ENCODE results near the gene OR2A5.
"Not testable (repeated sequence)": the region's sequence is repeated elsewhere in the genome, so short reads cannot be mapped to it uniquely, and the experiment has no call there.

OR2A5 gene, protein sequence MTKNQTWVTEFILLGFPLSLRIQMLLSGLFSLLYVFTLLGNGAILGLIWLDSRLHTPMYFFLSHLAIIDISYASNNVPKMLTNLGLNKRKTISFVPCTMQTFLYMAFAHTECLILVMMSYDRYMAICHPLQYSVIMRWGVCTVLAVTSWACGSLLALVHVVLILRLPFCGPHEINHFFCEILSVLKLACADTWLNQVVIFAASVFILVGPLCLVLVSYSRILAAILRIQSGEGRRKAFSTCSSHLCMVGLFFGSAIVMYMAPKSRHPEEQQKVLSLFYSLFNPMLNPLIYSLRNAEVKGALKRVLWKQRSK

DNA sequence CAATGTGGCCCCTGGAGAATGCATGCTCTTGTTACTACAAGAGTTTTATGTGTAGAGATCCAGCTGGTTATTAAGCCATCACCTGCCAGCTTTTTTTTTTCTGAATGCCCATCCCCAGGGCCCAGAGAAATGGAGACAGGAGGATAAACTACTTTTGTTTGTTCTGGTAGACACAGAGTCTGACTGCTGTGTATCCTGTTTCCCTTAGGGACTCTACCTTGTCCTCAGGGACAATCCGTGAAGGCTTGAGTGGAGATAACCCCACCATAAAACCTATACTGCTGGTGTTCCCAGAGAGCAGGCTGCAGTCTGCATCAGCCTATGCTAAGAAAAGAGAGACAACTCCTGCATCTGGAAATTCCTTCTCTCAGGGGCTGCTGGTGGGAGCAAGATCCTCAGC is at the start of gene OR2A5:
Gene OR2A5, plus strand, starts transcription at position 301 of the 400 bp plus-strand sequence. CDS start 1,454 bp downstream, outside the sequence.
- peak; percentile 48 for DNase-seq

DNA sequence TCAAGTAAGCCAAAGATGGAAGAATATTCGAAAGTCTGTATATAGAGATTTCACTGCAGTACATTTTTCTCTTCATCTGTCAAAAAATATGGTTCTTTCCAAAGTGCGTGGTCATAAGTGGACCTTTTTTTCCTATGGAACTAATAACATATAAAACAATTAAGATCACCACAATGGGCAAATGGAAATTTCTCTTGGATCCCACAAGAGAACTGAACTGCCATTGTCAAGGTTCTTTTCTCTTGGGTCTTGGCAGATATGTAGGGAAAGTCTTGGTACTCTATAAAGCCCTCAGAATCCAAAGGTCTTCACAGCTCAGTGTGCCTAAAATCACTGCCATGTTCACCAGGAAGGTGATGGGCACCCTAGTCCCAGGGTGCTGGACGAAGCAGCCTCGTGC is 48.7 kb upstream of the OR2A5 start, which contains the start of gene OR6B1:
Gene OR6B1, plus strand, starts transcription at position 301 of the 400 bp plus-strand sequence. CDS start 3,677 bp downstream, outside the sequence.
- no peak for DNase-seq

DNA sequence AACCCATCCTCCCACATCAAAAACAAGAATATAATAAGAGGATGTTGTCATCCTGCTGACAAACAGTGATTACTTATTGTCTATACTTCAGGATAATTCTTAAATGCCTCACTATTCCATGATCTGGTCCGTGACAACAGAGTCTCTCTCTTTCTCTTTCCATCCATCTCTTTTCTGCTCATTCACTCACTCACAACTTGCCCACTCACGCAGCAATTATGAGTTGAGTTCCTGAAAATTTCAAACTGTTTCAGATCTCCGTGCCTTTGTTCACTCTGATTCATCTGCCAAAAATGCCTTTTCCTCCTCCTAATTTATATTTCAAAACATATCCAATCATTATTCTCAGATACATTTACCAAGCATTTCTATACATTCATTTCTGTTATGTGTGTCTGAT is 47.2 kb upstream of the OR2A5 start:
- no peak for DNase-seq

DNA sequence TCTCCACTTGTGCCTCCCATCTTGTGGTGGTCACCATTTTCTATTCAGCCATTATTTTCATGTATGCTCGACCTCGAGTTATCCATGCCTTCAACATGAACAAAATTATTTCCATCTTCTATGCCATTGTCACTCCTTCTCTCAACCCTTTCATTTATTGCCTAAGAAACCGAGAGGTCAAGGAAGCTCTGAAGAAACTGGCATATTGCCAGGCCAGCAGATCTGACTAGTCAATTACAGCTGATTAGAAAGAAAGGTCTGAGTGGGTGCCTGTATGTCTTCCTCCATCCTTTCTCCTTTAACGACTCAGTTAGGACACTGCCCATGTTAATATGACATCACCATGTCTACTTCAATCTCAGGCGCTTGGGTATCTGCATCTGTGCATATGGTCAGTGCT is 44.0 kb upstream of the OR2A5 start:
- no peak for DNase-seq

DNA sequence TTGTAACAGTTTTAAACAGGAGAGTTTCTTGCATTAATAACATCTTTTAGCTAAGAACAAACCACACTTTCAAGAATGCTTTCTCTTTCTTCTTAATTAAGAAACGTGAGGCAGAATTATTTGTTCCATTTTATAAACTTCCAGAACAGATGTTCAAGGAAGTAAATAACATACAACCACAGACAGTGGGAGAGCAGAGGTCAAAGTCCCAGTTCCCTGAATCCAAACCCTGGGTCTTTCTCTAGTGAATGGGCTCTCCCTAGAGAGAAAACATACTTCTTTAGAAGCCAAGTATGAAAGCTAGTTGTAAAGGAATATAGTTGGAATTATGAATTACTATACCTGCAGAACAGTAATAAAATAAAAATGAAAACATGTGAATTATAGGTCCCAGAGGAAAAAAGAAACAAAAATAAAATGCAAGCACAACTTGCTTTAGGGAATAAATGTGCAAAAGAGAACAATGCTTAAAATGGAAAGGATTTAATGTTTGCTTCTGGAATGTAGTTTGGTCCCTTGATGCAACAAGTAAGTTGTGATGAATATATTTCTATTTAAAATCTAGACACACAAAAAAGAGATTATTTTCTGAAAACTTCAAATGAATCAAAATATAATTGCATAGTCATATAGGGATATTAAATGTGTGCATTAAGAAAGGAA is 42.6 kb upstream of the OR2A5 start:
- DNase-seq: no peak

DNA sequence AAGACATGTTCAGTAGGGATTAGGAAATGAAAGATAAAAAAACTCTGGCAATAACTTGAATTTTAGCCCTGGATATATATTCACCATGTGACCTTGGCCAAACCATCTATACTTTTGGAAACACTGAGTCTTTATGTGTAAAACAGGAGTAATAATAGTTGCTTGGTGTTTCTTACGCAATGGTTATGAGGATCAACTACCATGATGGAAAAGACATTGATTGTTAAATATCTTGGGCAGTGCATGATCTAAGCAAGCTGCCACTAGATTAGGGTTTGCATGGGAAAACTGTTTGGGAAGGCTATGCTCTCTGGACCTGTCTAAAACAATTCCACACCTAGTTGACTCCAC is 42.1 kb upstream of the OR2A5 start:
- DNase-seq: no peak

DNA sequence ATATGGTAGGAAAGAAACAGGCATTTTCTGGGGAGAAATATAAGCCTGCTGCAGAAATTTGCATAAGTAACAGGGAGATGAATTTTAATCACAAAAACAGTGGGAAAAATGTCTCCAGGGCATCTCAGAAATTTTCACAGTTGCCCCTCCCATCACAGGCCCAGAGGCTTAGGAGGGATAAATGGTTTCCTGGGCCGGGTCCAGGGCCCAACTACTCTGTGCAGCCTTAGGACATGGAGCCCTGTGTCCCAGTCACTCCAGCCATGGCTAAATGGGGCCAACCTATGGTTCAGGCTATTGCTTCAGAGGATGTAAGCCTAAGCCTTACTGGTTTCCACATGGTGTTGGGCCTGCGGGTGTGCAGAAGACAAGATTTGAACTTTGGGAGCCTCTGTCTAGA is 39.4 kb upstream of the OR2A5 start:
- no peak for DNase-seq

DNA sequence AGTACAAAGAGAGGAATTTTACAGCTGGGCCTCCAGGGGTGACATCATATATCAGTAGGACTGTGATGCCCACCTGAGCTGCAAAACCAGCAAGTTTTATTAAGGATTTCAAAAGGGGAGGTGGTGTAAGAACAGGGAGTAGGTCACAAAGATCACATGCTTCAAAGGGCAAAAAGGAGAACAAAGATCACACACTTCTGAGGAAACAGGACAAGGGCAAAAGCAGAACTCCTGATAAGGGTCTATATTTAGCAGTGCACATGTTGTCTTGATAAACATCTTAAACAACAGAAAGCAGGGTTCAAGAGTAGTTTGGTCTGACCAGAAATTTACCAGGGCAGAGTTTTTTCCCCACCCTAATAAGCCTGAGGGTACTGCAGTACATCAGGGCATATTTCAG is 38.7 kb upstream of the OR2A5 start:
- DNase-seq: not testable (repeated sequence)

DNA sequence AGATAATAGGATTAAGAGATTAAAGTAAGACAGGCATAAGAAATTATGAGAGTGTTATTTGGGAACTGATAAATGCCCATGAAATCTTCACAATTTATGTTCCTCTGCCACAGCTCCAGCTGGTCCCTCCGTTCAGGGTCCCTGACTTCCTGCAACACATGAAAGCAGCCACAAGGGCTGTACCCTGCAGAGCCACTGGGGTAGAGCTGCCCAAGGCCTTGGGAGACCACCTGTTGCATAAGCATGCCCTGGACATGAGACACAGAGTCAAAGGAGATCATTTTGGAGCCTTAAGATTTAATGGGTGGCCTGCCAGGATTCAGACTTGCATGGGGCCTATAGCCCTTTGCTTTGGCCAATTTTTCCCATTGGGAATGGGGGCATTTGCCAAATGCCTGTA is 37.9 kb upstream of the OR2A5 start:
- DNase-seq: not testable (repeated sequence)

DNA sequence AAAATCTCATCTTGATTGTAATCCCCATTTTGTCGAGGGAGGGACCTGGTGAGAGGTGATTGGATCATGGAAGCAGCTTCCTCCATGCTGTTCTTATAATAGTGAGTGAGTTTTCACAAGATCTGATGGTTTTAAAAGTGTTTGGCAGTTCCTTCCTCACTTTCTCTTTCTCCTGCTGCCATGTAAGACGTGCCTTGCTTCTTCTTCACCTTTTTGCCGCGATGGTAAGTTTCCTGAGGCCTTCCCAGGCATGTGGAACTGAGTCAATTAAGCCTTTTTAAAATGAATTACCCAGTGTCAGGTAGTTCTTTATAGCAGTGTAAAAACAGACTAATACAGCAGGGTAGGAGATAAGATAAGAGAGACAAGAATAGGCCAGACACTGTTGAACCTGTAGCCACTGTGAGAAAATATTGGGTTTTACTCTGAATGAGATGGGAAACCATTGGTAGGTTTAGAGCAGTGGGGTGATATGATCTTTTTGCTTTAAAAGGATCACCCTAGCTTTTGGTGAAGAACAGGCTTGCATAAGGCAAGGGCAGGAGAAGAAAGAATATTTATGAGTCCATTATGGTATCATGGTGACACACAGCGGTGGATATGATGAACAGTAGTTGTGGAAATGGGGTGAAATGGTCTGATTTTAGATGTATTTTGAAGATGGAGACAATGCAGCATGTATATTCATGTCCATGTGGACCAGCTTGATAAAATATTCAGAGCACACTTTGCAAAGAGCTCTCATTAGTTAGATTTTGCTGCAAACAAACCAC is 37.1 kb upstream of the OR2A5 start:
- no peak for DNase-seq

DNA sequence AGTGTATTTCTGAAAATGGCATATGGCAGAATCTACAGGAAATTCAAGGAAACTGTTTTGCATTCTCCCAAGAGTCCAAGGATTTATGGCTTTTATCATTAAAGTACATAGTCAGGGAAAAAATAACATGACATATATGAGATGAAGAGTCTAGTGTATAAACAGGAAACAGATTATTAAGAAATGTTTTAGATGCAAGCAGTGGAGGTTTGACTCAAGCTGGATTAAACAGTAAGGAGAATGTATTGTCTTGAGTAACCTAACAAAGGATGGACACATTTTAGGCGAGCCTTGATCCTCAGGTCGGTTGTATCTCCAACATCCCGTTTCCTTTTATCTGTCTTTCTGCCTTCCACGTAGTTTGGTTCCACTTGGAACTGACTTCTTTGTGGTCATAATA is 30.7 kb upstream of the OR2A5 start:
- no peak for DNase-seq

DNA sequence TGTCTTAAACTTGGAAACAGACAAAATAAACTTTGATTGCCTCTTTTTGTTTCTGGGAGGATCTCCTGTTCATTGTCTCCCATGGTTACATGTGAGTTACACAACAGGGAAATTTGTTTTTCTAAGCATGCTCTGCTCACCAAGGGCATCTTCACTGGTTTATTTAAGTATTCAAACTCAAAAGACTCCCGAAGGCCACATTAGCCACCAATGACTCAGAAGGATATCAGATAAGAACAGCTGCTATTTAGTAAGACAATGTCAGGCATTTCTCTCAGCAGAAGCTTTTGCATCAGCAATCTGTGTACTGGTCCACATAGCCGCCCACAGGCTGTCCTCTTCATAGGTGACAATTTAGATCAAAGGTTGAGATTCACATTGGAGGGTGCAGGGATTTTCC is 29.3 kb upstream of the OR2A5 start:
- DNase-seq: no peak

DNA sequence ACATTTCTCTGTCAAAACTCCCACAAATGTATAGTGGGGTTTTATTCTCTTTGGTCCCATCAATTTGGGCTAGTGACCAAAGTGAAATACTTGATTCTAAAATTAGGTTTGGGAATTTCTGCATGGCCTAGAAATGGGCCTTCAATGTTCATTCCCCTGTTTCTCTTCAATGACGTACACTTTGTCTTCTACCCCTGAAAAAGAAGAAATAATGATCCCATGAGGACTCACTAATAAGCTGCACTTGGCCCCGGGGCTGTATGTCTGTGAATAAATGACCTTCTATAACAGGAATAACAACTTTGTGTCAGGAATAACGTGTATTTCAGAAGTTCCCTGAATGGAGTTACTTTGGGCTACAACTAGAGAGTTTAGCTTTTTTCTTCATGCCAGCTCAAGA is 28.4 kb upstream of the OR2A5 start:
- DNase-seq: no peak

DNA sequence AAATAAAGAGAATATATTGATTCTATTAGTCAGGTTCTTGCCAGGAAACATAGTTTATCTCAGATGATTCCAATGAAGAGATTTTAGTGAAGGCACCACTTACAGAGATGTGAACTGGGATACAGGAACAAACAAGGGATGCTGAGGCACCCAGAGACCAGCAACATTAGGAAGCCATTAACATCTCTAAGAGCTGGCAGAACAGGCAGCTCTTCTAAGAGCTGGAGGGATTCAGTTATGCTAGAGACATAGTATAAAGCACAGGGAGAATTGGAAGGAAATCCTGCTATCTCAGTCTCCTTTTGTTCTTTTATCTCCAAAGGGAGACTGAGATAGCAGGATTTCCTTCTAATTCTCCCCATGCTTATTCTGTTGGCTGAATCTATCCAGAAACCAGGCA is 26.6 kb upstream of the OR2A5 start:
- DNase-seq: no peak

DNA sequence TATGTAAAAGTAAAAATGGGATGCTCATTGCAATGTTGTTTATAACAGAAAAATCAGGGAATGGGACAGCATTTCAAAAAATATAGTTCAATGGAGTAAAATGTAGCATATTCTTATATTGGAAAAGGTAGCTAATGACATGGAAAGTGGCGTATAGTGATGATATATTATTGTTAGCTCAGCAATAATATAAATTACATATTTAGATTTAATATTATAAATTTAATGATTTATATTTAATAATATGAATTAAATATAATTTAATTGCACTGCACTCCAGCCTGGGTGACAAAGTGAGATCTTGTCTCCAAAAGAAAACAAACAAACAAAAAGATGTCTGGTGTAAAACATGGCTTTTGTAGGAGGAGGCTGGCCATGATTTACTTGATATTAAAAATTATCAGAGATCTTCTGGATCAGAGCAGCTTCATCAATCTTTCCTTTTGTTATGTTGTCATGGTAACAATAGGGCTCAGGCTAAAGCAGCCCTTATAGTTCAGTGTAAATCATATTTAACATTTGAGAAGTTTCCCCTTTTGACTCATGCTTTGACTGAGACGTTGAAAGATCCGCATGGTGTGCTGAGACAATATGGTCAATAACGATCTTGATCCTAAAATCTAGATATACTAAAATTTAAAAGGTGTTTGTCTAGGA is 25.4 kb upstream of the OR2A5 start:
- DNase-seq: no peak

DNA sequence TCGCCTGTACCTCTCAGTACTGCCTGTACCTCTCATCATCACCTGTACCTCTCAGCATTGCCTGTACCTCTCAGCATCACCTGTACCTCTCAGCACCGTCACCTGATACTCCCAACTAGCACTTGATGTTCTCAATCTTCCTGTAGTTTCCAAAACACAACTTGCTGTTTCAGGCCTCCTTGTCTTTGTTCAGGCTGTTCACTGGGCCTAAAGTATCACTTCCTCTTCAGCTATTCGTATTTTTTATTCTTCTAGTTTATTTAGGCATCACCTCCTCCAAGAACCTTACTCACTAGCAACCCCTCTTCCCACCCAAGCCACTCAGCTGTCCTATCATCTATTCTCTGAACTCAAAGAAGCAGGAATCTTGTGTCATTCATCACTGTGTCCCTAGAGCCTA is 24.5 kb upstream of the OR2A5 start:
- DNase-seq: no peak

DNA sequence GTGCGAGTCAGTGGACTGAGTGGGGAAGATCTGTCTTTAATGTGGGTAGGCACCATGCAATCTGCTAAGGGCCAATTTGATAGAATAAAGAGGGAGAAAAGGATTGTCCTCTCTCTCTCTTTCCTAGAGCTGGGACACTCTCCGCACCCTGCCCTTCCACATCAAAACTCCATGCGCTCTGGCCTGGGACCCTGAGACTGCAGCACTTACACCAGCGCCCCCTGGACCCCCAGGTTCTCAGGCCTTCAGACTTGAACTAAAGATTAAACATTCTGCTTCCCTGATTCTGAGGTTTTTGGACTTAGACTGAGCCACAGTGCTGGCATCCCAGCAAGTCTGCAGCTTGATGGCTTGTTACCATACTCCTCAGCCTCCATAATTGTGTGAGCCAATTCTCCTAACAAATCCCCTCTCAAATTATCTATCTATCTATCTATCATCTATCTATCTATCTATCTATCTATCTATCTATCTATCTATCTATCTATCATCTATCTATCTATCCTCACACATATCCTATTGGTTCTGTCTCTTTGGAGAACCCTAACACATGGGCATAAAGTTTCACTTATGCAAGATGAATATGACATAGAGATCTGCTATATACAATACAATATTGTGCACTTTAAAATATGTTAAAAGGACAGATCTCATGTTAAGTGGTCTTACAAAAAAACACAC is 22.4 kb upstream of the OR2A5 start:
- no peak for DNase-seq

DNA sequence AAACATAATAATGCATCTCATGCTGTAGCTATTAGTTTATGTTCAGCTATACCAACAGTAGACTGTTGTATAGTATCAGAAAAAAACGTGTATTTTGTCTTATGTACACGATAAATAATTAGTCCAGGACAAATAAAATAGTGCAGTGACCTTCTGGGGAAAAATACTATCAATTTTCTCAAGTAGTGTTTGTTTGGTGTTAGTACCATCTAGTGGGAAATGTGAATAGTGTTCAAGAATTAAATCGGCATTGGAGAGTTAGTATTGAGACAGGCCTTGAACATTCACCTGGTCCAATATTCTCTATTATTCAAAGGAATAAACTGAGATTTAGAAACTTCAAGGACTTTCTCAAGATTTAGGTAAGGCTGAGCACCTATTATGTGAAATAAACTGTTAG is 21.7 kb upstream of the OR2A5 start:
- DNase-seq: no peak

DNA sequence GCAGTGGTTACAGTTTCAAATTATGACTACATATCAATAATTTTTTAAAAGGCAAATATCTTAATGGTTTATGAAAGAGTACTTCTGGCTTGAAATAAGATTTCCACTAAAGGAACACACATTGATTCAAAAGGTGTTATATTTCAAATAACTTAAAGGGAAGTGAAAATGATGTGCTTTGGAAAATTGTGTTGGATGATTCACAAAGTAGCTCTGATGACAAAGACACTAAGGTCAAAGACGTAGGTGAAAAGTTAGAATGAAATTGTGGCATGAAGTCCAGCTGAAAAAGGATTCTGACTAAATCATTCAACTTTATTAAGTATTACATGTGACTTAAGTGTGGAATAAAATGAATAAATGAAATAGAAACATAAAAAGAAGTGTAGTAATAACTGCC is 20.8 kb upstream of the OR2A5 start:
- no peak for DNase-seq

DNA sequence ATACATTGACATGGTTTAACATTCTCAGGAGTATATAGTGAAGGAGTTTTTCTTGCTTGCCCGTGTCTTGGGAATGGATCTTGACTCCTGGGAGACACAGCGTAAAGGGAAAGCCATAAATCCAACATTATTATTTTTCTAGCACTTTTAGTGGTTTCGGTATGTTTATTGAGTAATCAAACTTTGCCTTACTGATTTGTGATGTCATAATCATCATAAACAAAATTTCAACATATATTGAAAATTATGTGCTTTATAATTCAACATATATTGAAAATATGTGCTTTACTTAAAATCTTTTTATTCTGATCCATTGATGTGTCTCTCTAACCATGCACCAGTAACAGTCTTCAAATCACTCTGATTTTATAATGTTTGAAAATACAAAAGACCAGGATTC is 20.2 kb upstream of the OR2A5 start:
- no peak for DNase-seq

DNA sequence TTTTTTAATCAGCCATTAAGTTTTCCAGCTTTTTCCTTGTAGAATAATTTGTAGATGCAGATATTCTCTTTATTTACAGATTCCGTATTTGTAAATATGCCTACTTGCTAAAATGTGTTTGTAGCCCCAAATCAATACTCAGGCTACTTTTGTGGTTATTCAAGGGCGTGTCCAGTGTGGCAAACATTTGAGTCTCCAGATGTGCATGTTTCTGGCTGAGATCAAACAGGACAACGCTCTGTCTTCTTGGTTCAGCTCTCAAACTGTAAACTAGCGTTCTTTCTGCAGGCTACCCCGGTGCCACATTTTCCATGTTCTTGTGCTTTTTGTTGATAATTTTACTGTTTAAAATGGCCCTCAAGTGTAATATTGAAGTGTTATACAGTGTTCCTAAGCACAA is 16.2 kb upstream of the OR2A5 start:
- DNase-seq: no peak

DNA sequence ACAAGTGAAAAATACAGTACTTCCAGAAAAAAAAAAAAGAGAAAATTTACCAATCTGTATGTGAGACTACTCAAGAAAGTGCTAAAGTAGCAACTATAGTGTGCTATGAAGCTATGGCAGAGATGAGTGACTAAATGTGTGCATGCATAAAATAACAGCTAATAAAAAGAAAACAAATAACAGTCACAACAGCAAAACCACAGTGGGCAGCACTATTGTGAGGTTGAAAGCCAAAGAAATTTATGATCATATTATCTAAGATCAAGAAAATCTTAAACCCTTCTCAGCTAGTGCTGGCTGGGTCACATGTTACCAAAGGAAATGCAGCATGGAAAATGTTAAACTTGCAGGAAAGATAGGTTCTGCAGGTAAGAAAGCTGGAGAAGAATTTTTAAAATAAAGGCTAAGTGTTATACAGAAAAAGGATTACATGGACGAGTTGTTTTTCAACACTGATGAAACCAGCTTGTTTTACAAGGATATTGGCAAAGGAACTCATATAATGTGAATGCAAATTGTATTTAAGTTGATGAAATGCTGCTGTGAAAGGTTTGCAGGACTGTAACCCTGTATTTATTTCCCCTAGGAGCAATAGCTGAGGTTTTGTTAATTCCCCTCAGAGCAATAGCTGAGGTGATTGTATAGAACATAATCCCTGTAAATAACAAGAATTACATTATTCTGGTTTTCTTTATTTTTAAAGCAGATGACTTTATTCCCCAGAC is 15.6 kb upstream of the OR2A5 start:
- no peak for DNase-seq

Data from NCI-H82 (cell line).